ENCODE measurements around the gene HID1. TPM values are rescaled to one million over a fixed set of nuclear protein-coding genes. Genes with fewer than 3 reads are reported as not detected.

The HID1 gene
- total RNA-seq, 1 donor from 2014 or later = 3.7 TPM

DNA sequence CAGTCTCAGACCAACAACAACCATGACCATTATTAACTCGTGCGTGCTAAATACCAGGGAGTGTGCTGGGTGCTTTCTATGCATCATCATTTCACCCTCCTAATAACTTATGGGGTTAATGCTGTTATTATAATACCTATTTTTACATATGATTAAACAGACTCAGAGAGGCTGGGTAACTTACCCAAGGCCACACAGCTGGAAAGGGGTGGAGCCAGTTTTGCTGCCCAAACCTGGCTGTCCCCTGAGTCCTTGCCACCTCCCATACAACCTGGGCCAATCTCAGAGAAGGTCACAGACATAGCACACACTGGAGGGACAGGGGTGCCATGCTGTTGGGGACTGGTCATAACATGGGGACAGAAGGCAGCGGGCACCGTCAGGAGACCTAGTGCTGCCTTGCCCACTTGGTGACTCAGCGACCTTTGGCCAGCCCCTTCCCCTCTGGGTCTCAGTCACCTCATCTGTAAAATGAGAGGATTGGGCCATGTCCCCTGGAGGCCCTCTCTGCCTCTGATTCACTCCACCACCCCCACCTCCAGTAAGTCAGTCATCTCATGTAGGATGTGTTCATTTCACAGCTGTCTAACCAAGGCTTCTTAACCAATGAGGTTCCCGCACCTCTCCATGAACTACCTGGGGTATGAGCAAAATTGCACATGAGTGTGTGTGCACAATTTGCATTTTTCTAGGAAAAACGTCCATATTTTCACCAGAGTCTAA, 67.7 kb downstream of the HID1 start:
- Histone ChIP-seq H3K9me3 (ENCODE audit: control insufficient read depth in 3 of 3, low read length in 3 of 3) (no peaks in the 10 kb centered on the region), H3K27me3 (ENCODE audit: control insufficient read depth in 3 of 3, insufficient read depth in 3 of 3, low read length in 3 of 3) (peaks cover 27 to 30% (median 29%) of the 10 kb centered on the region in 3 donors), H3K4me3 (ENCODE audit: low read length in 3 of 3) (no peak overlapping the region), H3K4me1 (ENCODE audit: control insufficient read depth in 3 of 3, insufficient read depth in 3 of 3, low read length in 3 of 3) (no peaks in the 10 kb centered on the region), H3K36me3 (ENCODE audit: control insufficient read depth in 3 of 3, insufficient read depth in 3 of 3, low read length in 3 of 3) (no peaks in the 10 kb centered on the region), H3K27ac (ENCODE audit: low read depth, low read length) (no peak overlapping the region), H3K9ac (ENCODE audit: low read depth in 1 of 3, low read length in 3 of 3) (no peak overlapping the region)

DNA sequence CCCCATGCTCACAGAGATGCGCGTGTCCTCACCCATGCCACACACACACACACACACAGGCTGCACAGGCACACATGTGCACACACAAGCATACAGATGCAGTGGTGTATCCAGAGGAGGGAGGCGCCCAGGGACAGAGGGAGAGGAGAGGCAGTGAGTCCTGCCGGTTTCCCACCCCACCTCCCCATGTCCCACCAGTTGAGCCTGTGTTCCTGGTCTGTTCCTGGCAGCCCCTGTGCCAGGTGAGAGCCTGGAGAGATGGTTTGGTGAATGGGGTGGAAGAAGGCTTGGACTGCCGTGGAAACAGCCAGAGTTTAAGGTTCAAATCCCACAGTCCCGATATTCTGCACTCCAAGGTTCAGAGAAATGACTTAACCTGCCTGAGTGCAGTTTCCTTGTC, 68.9 kb downstream of the HID1 start:
- H3K9ac ChIP-seq (ENCODE audit: low read depth in 1 of 3, low read length in 3 of 3) = no peak overlapping the region
- no peak overlapping the region for H3K4me3 ChIP-seq (ENCODE audit: low read length in 3 of 3)
- H3K27me3 ChIP-seq (ENCODE audit: control insufficient read depth in 3 of 3, insufficient read depth in 3 of 3, low read length in 3 of 3) = peaks cover 27 to 30% (median 29%) of the 10 kb centered on the region in 3 donors
- no peak overlapping the region for H3K27ac ChIP-seq (ENCODE audit: low read depth, low read length)
- no peaks in the 10 kb centered on the region for H3K4me1 ChIP-seq (ENCODE audit: control insufficient read depth in 3 of 3, insufficient read depth in 3 of 3, low read length in 3 of 3)
- H3K36me3 ChIP-seq (ENCODE audit: control insufficient read depth in 3 of 3, insufficient read depth in 3 of 3, low read length in 3 of 3) = no peaks in the 10 kb centered on the region
- no peaks in the 10 kb centered on the region for H3K9me3 ChIP-seq (ENCODE audit: control insufficient read depth in 3 of 3, low read length in 3 of 3)

DNA sequence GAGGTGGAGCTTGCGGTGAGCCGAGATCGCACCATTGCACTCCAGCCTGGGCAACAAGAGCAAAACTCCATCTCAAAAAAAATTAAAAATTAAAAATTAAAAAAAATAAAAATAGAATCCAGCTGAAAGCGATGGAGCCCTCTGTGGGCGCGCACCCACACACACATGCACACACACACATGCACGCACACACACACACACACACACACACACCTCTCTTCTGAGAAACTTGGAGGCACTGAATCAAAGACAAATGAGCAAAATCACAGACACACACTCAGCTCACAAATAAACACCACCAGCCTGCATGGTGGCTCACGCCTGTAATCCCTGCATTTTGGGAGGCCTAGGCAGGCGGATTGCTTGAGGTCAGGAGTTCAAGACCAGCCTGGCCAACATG, 69.5 kb downstream of the HID1 start:
- Histone ChIP-seq H3K9ac (ENCODE audit: low read depth in 1 of 3, low read length in 3 of 3) (no peak overlapping the region), H3K36me3 (ENCODE audit: control insufficient read depth in 3 of 3, insufficient read depth in 3 of 3, low read length in 3 of 3) (no peaks in the 10 kb centered on the region), H3K4me1 (ENCODE audit: control insufficient read depth in 3 of 3, insufficient read depth in 3 of 3, low read length in 3 of 3) (no peaks in the 10 kb centered on the region), H3K27ac (ENCODE audit: low read depth, low read length) (no peak overlapping the region), H3K27me3 (ENCODE audit: control insufficient read depth in 3 of 3, insufficient read depth in 3 of 3, low read length in 3 of 3) (peaks cover 27 to 30% (median 29%) of the 10 kb centered on the region in 3 donors), H3K4me3 (ENCODE audit: low read length in 3 of 3) (no peak overlapping the region), H3K9me3 (ENCODE audit: control insufficient read depth in 3 of 3, low read length in 3 of 3) (no peaks in the 10 kb centered on the region)

- H3K27me3 ChIP-seq (ENCODE audit: control insufficient read depth in 3 of 3, insufficient read depth in 3 of 3, low read length in 3 of 3) = peaks cover 28 to 33% (median 32%) of the 10 kb centered on the region in 3 donors
- H3K4me3 ChIP-seq (ENCODE audit: low read length in 3 of 3) = no peak overlapping the region
- no peaks in the 10 kb centered on the region for H3K36me3 ChIP-seq (ENCODE audit: control insufficient read depth in 3 of 3, insufficient read depth in 3 of 3, low read length in 3 of 3)
- H3K4me1 ChIP-seq (ENCODE audit: control insufficient read depth in 3 of 3, insufficient read depth in 3 of 3, low read length in 3 of 3) = no peaks in the 10 kb centered on the region
- H3K9me3 ChIP-seq (ENCODE audit: control insufficient read depth in 3 of 3, low read length in 3 of 3) = no peaks in the 10 kb centered on the region
- no peak overlapping the region for H3K9ac ChIP-seq (ENCODE audit: low read depth in 1 of 3, low read length in 3 of 3)
- no peak overlapping the region for H3K27ac ChIP-seq (ENCODE audit: low read depth, low read length)
These were observed 71.0 kb downstream of the HID1 start for GRCh38 chr17:74901353-74902135.

Other genes starting within 250 kb of the HID1 start
- 1.0 TPM for gene RAB37, start 235.5 kb downstream of the HID1 start, total RNA-seq
- 5.2 TPM for gene NHERF1, start 224.1 kb downstream of the HID1 start, total RNA-seq
- 17.7 TPM for gene NAT9, start 196.4 kb downstream of the HID1 start, total RNA-seq
- gene GRIN2C, start 112.9 kb downstream of the HID1 start, total RNA-seq = 2.1 TPM
- gene FDXR, start 99.8 kb downstream of the HID1 start, total RNA-seq = 3.7 TPM
- gene FADS6, start 79.1 kb downstream of the HID1 start, total RNA-seq = not detected
- gene USH1G, start 49.5 kb downstream of the HID1 start, total RNA-seq = under 0.01 TPM
- gene OTOP2, start 48.5 kb downstream of the HID1 start, total RNA-seq = not detected
- gene OTOP3, start 36.9 kb downstream of the HID1 start, total RNA-seq = not detected
- 2.6 TPM for gene CDR2L, start 14.9 kb upstream of the HID1 start, total RNA-seq
- gene MRPL58, start 39.9 kb upstream of the HID1 start, total RNA-seq = 20.9 TPM
- 247 TPM for gene ATP5PD, start 74.2 kb upstream of the HID1 start, total RNA-seq
- 9.4 TPM for gene KCTD2, start 74.5 kb upstream of the HID1 start, total RNA-seq
- gene SLC16A5, start 115.2 kb upstream of the HID1 start, total RNA-seq = 4.2 TPM
- 1.0 TPM for gene ARMC7, start 137.2 kb upstream of the HID1 start, total RNA-seq
- gene NT5C, start 159.0 kb upstream of the HID1 start, total RNA-seq = 32.9 TPM
- 109 TPM for gene JPT1, start 181.8 kb upstream of the HID1 start, total RNA-seq
- 62.1 TPM for gene SUMO2, start 210.2 kb upstream of the HID1 start, total RNA-seq
- 22.4 TPM for gene NUP85, start 232.9 kb upstream of the HID1 start, total RNA-seq

Measured in skeletal muscle tissue (tissue), 4 donors.